ENCODE measurements around the gene GRPEL2.

DNA sequence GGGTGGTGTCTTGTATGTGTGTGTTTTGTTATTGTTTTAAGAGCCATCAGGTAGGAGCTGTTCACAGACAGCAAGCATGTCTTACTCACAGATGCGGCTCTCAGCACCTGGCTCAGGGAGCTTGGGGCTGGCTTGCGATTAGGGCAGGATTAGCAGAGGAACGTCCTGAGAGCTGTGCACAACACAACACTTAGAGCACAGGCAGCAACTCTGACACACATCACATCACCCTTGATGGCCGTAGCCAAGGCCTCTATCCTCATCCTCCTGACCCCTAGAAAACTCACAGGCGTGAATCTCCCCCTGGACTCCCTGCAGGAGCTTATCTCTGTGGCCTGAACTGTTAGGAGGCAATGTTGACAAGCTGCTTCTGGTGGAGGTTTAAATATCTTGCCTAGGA, 40.9 kb downstream of the GRPEL2 start:
- TF ChIP-seq YY1 (IDR thresholded peaks at IDR 0.05; ENCODE audit: low read depth, low read length) (no peak), JUN (IDR thresholded peaks at IDR 0.05; ENCODE audit: low read depth, low read length) (no peak), CHD2 (IDR thresholded peaks at IDR 0.05; ENCODE audit: low read length) (no peak), MAX (IDR thresholded peaks at IDR 0.05) (no peak), CTCF (IDR thresholded peaks at IDR 0.05; ENCODE audit: control extremely low read depth in 1 of 3, insufficient read depth in 1 of 3, low read depth in 1 of 3, low read length in 3 of 3) (no peak), POLR2A (IDR thresholded peaks at IDR 0.05; ENCODE audit: control extremely low read depth in 1 of 2, low read depth in 2 of 2, low read length in 2 of 2) (no peak), SP1 (IDR thresholded peaks at IDR 0.05; ENCODE audit: low read depth, low read length) (no peak), HDAC6 (IDR thresholded peaks at IDR 0.05; ENCODE audit: low read depth, low read length) (no peak), NRF1 (IDR thresholded peaks at IDR 0.05; ENCODE audit: low read depth, low read length) (no peak), RAD21 (IDR thresholded peaks at IDR 0.05 in 1 of 2, conservative IDR thresholded peaks at IDR 0.05 in 1 of 2; ENCODE audit: low read depth in 2 of 2, low read length in 2 of 2) (no peak), BRCA1 (IDR thresholded peaks at IDR 0.05; ENCODE audit: low read depth, low read length) (no peak), CEBPB (IDR thresholded peaks at IDR 0.05; ENCODE audit: low read depth, low read length) (no peak)

All from H1 (cell line).